IPS DF 4.7 (cell line): ENCODE data around the gene NMT1.
"Not testable (repeated sequence)": the region's sequence is repeated elsewhere in the genome, so short reads cannot be mapped to it uniquely, and the experiment has no call there.

Source experiments
- DNase-seq: peaks from one replicate; pipeline ENCODE4 v3.0.0-alpha.2; 2013; ENCODE audit warnings: low spot score; ENCODE audit errors: extremely low read depth

Gene NMT1

GRCh38 chr17:45036691-45037090 is 24.4 kb upstream of the NMT1 start:
- DNase-seq: no peak

GRCh38 chr17:45038728-45039634 is 22.1 kb upstream of the NMT1 start:
- DNase-seq: no peak

- peak; percentile 84 for DNase-seq
Measured at GRCh38 chr17:45040459-45040858, 20.7 kb upstream of the NMT1 start.

GRCh38 chr17:45042346-45043120 is 18.6 kb upstream of the NMT1 start:
- DNase-seq: no peak

- no peak for DNase-seq
Measured at GRCh38 chr17:45043813-45044540, 17.1 kb upstream of the NMT1 start.

- DNase-seq: no peak
Measured at GRCh38 chr17:45046537-45047125, 14.5 kb upstream of the NMT1 start.

- DNase-seq: no peak
Measured at GRCh38 chr17:45048795-45049563, 12.1 kb upstream of the NMT1 start.

- DNase-seq: no peak
Measured at GRCh38 chr17:45050481-45051059, 10.5 kb upstream of the NMT1 start.

GRCh38 chr17:45051060-45051719 is 9.9 kb upstream of the NMT1 start, which contains the start of gene DCAKD:
TSS of gene DCAKD (minus strand) at chr17:45051632. CDS start at chr17:45034885, 16,747 bp downstream.
- DNase-seq: no peak

GRCh38 chr17:45051720-45052051 is 9.4 kb upstream of the NMT1 start:
- not testable (repeated sequence) for DNase-seq

GRCh38 chr17:45052052-45052772 is 8.9 kb upstream of the NMT1 start:
- no peak for DNase-seq

GRCh38 chr17:45060382-45060796 is 728 bp upstream of the NMT1 start:
- DNase-seq: no peak

- no peak for DNase-seq
Measured at GRCh38 chr17:45061606-45062205, 589 bp downstream of the NMT1 start.

- DNase-seq: no peak
Measured at GRCh38 chr17:45063198-45063597, 2.1 kb downstream of the NMT1 start.

- DNase-seq: no peak
Measured at GRCh38 chr17:45067637-45068036, 6.5 kb downstream of the NMT1 start.

- no peak for DNase-seq
Measured at GRCh38 chr17:45070001-45070400, 8.9 kb downstream of the NMT1 start.

- no peak for DNase-seq
Measured at GRCh38 chr17:45070809-45071208, 9.7 kb downstream of the NMT1 start.

- no peak for DNase-seq
Measured at GRCh38 chr17:45073414-45074070, 12.4 kb downstream of the NMT1 start.
